Muscle of arm (tissue), 12 donors: ENCODE results near the gene RAB26. TPM values are rescaled to one million over a fixed set of nuclear protein-coding genes. Genes with fewer than 3 reads are reported as not detected.
"Not testable (repeated sequence)": the region's sequence is repeated elsewhere in the genome, so short reads cannot be mapped to it uniquely, and the experiment has no call there.

Experiments used
- DNase-seq: peaks from one replicate; pipeline ENCODE4 v3.0.0-alpha.2; 2013
- polyA plus RNA-seq, 12 donors: library from polyadenylated mRNA; unstranded; fragments of 120-200 nt; gene quantifications; one replicate each; pipeline ENCODE4 v1.2.1, GENCODE V29; 2013; ENCODE audit not compliant: insufficient read length in 12 of 12

Gene RAB26
- polyA plus RNA-seq, 12 donors = 0.27 to 1.9 (median 0.78) TPM; not detected in 2

- DNase-seq = not testable (repeated sequence)
Observed at GRCh38 chr16:2116428-2116827, 32.0 kb upstream of the RAB26 start.

GRCh38 chr16:2117341-2117740 is 31.1 kb upstream of the RAB26 start:
- not testable (repeated sequence) for DNase-seq

- DNase-seq = not testable (repeated sequence)
Observed at GRCh38 chr16:2117960-2118722, 30.3 kb upstream of the RAB26 start.

- peak; percentile 37 for DNase-seq
Observed at GRCh38 chr16:2121325-2121724, 27.1 kb upstream of the RAB26 start.

GRCh38 chr16:2121853-2122252 is 26.6 kb upstream of the RAB26 start:
- DNase-seq = no peak

GRCh38 chr16:2122429-2122828 is 26.0 kb upstream of the RAB26 start:
- DNase-seq = no peak

GRCh38 chr16:2122934-2123683 is 25.3 kb upstream of the RAB26 start:
- DNase-seq = not testable (repeated sequence)

GRCh38 chr16:2123706-2124376 is 24.6 kb upstream of the RAB26 start:
- not testable (repeated sequence) for DNase-seq

- not testable (repeated sequence) for DNase-seq
Observed at GRCh38 chr16:2124377-2124693, 24.1 kb upstream of the RAB26 start.

GRCh38 chr16:2124694-2125444 is 23.6 kb upstream of the RAB26 start:
- DNase-seq = peak; percentile 80

- not testable (repeated sequence) for DNase-seq
Observed at GRCh38 chr16:2125609-2126008, 22.8 kb upstream of the RAB26 start.

- not testable (repeated sequence) for DNase-seq
Observed at GRCh38 chr16:2126161-2126743, 22.2 kb upstream of the RAB26 start.

- DNase-seq = not testable (repeated sequence)
Observed at GRCh38 chr16:2126928-2127556, 21.4 kb upstream of the RAB26 start.

GRCh38 chr16:2127630-2128280 is 20.7 kb upstream of the RAB26 start:
- not testable (repeated sequence) for DNase-seq

- not testable (repeated sequence) for DNase-seq
Observed at GRCh38 chr16:2129251-2129650, 19.2 kb upstream of the RAB26 start.

GRCh38 chr16:2129890-2130447 is 18.5 kb upstream of the RAB26 start:
- DNase-seq = not testable (repeated sequence)

GRCh38 chr16:2133797-2134196 is 14.6 kb upstream of the RAB26 start:
- not testable (repeated sequence) for DNase-seq

- DNase-seq = not testable (repeated sequence)
Observed at GRCh38 chr16:2135071-2135470, 13.4 kb upstream of the RAB26 start.

- DNase-seq = peak; percentile 94
Observed at GRCh38 chr16:2135770-2136490, 12.5 kb upstream of the RAB26 start, which contains the start of gene PKD1. TSS of gene PKD1 (minus strand) at chr16:2135898. CDS start at chr16:2135689, 209 bp downstream.
